ENCODE results near the gene RFPL1.
A peak's percentile ranks its signal among the peaks of the same experiment; 100 is the strongest.

The RFPL1 gene

DNA sequence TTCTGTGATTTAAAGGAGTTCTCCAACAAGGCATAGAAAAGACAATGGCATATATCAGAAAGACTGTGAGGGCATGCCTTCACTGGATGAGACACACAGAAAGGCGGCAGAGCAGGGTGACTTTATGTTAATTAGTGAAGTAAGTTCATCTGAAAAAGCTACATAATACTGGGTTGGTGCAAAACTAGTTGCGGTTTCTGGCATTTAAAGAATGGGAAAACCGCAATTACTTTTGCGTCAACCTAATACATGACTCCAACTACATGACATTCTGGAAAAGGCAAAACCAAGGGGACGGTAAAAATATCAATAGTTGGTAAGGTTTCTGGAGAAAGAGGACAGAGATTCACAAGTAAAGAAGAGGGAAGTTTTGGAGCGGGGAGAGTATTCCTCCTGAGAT, 5.1 kb downstream of the RFPL1 start:
- no peak for DNase-seq (ENCODE audit: low read depth)

DNA sequence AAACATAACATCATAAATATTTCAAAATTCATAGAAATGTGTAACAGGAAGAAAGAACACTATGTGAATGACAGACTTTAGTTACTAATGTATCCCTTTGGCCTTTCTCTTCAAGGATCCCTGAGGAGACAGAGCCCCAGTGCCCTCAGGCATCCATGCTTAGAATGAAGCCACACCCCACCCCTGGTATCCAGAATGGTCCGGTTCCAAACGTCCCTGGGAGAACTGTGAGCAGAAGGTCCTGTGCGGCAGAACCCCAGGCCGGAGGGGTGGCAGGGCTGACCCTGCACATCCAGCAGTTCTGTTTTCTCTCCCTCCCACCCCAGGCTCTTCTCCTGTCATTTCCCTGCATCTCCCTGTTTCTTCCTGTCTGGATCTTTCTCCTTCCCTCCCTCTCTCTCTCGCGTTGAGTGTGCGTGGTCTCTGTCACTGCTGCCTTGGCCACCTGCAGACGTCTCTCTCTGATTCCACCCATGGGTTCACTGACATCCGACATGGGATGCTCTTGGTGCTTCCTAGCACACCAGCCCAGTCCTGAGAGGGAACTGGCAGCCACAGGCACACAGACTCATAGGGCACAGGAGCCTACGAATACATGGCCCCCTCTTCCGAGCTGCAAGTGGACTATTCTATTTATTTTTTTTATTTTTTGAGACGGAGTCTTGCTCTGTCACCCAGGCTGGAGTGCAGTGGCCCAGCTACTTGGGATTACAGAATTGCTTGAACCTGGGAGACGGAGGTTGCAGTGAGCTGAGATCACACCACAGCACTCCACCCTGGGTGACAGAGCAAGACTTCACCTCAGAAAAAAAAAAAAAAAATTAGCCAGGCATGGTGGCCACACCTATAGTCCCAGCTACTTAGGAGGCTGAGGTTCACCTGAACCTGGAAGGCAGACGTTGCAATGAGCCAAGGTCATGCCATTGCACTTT, 5.7 kb downstream of the RFPL1 start:
- DNase-seq (ENCODE audit: low read depth), result no peak

GRCh38 chr22:29445508-29445907, 7.1 kb downstream of the RFPL1 start:
- no peak for DNase-seq (ENCODE audit: low read depth)

DNA sequence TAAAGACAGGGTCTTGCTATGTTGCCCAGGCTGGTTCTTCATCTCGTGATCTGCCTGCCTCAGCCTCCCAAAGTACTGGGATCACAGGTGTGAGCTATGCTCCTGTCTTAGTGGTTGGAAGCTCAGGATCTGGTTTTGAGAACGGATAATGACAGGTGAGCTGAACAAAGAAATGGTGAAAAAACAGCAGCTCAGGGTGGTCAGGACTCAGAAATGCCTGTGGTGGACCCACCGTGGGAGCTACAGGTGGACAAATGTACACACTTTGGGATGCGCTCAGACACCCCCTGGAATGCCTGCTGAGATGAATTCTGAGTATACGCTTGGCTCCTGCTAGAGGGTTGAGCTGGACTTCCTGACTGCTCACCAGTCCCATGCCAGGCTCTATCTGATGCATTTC, 9.5 kb downstream of the RFPL1 start:
- DNase-seq (ENCODE audit: low read depth), result no peak

- DNase-seq (ENCODE audit: low read depth), result no peak
Observed at GRCh38 chr22:29449296-29449875, 11.0 kb downstream of the RFPL1 start.

- no peak for DNase-seq (ENCODE audit: low read depth)
Observed at GRCh38 chr22:29450222-29450621, 11.8 kb downstream of the RFPL1 start.

DNA sequence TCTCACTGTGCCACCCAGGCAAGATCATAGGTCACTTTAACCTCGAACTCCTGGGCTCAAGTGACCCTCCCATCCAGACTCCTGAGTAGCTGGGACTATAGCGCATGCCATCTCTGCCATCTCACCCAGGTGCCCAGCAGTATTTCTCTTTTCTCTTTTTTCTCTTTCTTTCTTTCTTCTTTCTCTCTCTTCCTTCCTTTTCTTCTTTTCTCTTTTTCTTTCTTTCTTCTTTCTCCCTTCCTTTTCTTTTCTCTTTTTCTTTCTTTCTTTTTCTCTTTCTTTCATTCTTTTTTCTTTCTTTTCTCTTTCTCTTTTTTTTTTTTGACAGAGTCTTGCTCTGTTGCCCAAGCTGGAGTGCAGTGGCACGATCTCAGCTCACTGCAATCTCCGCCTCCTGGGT, 13.5 kb downstream of the RFPL1 start:
- DNase-seq (ENCODE audit: low read depth), result no peak

DNA sequence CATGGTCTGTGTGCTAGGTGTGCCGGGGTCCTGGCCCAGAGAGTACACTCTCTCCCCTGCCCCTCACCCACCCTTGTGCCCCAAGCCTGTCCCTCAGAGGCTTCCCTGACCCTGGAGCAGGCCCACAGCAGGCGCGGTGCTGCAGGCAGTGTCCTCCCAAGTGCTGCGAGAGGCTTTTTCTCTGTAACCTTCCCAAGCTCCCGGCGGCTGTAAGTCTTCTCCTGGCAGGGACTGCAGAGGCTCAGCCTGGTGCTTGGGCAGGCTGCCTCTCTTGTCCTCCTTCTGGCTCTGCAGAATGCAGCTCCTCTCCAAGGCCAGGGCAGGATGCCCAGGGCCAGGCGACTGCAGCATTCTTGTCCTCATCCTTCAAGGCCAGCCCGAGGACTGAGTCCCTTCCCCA, 15.9 kb downstream of the RFPL1 start:
- DNase-seq (ENCODE audit: low read depth), result no peak

GRCh38 chr22:29456211-29456671, 17.9 kb downstream of the RFPL1 start:
- no peak for DNase-seq (ENCODE audit: low read depth)

GRCh38 chr22:29457730-29458129, 19.3 kb downstream of the RFPL1 start:
- DNase-seq (ENCODE audit: low read depth), result no peak

GRCh38 chr22:29458551-29458950, 20.2 kb downstream of the RFPL1 start:
- DNase-seq (ENCODE audit: low read depth), result no peak

DNA sequence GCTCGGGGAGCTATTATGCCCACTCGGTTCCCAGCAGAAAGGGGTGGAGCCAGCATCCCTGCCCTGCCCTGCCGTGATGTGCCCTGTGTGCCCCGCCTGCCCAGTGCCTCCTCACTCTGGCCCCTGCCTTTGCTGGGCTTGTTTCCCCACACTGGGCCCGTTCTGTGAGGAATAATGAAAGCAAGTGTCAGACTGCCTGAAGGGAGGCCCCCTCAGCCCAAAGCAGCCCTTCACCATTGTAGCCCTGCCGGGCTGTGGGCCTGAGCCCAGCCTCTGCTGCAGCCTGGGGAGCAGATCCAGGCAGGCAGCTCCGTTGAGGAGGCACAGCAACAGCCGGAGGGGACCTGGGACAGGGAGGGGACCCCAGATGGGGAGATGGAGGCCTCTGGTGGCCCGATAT, 21.4 kb downstream of the RFPL1 start:
- DNase-seq (ENCODE audit: low read depth), result no peak

DNA sequence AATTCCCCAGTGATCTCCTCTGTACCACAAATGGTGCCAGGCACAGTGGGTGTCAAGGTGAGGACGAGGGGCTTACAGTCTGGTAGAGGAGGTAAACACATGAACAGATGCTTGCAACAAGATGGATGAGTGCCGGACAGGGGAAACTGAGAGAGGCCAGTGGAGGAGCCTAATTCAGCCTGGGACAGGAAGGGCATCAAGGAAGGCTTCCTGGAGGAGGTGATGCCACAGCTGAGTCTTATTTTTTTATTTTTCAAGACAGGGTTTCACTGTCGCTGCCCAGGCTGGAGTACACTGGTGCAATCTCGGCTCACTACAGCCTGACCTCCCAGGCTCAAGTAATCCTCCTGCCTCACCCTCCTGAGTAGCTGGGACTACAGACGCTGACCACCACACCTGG, 22.9 kb downstream of the RFPL1 start:
- no peak for DNase-seq (ENCODE audit: low read depth)

- DNase-seq (ENCODE audit: low read depth), result no peak
Observed at GRCh38 chr22:29463629-29464028, 25.2 kb downstream of the RFPL1 start.

DNA sequence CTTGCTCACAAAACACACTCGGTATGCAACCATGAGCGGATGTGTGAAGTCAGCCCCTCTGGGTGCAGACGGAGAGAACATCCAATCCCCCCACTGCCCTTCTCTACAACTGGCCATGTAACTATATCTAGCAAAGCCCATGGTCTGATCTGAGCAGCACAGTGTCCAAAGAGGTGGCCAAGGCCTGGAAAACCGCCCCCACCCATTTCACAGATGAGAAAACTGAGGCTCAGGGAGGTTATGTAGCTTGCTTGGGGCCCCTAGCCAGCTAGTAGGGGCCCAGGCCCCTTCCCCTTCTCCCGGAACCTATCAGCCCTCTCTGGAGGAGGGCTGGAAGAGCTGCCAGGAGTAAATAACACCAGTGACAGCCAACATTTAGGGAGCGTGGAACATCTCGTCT, 26.2 kb downstream of the RFPL1 start:
- DNase-seq (ENCODE audit: low read depth), result no peak

GRCh38 chr22:29469755-29470154, 31.4 kb downstream of the RFPL1 start:
- DNase-seq (ENCODE audit: low read depth), result no peak

DNA sequence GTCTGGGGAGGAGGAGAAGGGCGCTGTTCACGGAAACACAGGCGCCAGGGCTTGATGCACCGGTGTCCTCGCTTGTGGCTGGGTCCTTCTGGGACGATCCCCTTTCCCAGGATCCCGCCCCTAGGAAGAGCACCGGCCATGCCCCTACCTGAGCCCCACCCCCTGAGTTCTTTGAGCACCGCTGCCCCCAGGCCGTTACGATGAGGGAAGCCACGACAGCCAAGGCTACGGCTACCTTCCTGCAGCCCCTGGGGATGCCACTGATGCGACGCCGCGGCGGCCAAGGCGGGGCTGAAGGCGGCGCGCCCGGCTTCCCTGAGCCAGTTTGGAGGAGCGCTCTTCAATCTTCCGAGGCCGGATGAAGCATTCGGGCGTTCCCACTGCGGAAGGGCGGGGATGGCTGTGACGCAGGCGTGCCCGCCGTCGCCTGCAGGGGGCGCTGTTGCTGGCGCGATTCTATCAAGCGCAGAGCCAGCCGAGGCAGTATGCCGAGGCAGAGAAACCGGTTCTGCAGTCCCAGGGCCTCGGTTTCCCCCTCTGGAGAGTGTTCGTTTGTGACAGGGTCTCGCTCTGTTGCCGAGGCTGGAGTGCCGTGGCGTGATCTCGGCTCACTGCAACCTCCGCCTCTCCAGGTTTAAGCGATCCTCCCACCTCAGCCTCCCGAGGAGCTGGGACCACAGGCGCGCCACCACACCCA, 31.9 kb downstream of the RFPL1 start:
- peak; percentile 8 for DNase-seq (ENCODE audit: low read depth)

DNA sequence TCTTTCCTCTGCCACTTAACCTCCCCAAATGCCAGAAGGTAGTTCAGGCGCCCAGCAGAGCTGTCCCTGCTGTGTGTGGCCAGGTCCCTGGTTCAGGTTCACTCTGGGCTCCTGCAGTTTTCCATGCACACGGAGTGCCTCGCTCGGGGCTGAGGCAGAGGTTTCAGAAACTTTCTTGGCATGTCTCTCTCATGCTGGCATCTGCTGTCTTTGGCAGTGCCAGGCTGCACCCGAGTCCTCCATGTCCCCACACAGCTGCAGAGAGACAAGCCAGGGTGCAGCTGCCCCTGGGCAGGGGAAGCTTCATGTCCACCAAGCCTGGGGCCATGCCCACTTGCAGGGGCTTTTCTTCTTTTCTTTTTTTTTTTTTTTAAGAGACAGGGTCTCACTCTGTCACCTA, 34.6 kb downstream of the RFPL1 start:
- no peak for DNase-seq (ENCODE audit: low read depth)

DNA sequence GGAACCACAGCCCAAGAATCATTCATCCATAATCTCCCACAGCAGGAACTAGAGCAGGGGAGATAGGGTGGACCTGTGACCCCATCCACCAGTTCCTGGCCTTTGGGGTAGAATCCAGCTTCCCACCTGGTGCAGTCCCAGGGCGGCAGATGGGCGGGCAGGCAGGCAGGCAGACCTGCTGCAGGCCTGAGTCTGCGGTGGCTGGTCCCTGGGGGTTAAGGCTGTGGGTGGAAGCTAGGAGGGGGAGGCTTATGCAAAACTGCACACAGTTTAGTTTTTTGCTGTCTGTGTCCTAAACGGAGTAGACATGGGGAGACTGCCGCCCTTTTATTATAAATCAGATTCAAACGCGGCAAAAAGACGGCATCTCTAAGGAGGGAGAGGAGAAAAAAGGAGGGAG, 37.2 kb downstream of the RFPL1 start:
- DNase-seq (ENCODE audit: low read depth), result no peak

- no peak for DNase-seq (ENCODE audit: low read depth)
Observed at GRCh38 chr22:29476116-29476515, 37.7 kb downstream of the RFPL1 start.

- DNase-seq (ENCODE audit: low read depth), result no peak
Observed at GRCh38 chr22:29477723-29478318, 39.4 kb downstream of the RFPL1 start.

All from stimulated activated CD8-positive, alpha-beta memory T cell treated with anti-CD3 and anti-CD28 coated beads, Interleukin-15, amount 100 ng/mL, for 1 hour (primary cell).